OCI-LY1 (cell line): Measurements from ENCODE around the gene ACTR5.
A peak's percentile ranks its signal among the peaks of the same experiment; 100 is the strongest.

Source experiments
- H2AFZ ChIP-seq: fragments of 200-600 bp; sonication (generic), shearing (Covaris generic); 2 replicates; pipeline ENCODE4 v1.6.0; 2014; ENCODE audit warnings: antibody characterized with exemption, mild to moderate bottlenecking, low read length
- H3F3A ChIP-seq: fragments of 200-600 bp; sonication (generic), shearing (Covaris generic); 2 replicates; pipeline ENCODE4 v1.6.0; 2014; ENCODE audit warnings: mild to moderate bottlenecking, antibody characterized with exemption, low read length, moderate library complexity; ENCODE audit not compliant: insufficient read depth
- H3K27ac ChIP-seq: fragments of 200-600 bp; sonication (generic); 2 replicates; pipeline ENCODE4 v1.5.1; 2014; ENCODE audit warnings: low read length, mixed run types, mild to moderate bottlenecking, low read depth; ENCODE audit not compliant: poor library complexity, severe bottlenecking
- H3K27me3 ChIP-seq: fragments of 200-600 bp; sonication (generic); 2 replicates; pipeline ENCODE4 v1.6.0; 2014; ENCODE audit warnings: antibody characterized with exemption, mild to moderate bottlenecking, low read length, moderate library complexity; ENCODE audit not compliant: insufficient read depth
- H3K36me3 ChIP-seq: fragments of 200-600 bp; sonication (generic); 2 replicates; pipeline ENCODE4 v1.6.1; 2014; ENCODE audit warnings: mild to moderate bottlenecking, antibody characterized with exemption, low read length, moderate library complexity, mixed read lengths; ENCODE audit not compliant: insufficient read depth
- H3K4me1 ChIP-seq: fragments of 200-600 bp; sonication (generic); 2 replicates; pipeline ENCODE4 v1.5.1; 2014; ENCODE audit warnings: mild to moderate bottlenecking, low read length, moderate library complexity; ENCODE audit not compliant: insufficient read depth, severe bottlenecking
- H3K4me2 ChIP-seq: fragments of 200-600 bp; sonication (generic), shearing (Covaris generic); 2 replicates; pipeline ENCODE4 v1.6.1; 2014; ENCODE audit warnings: low read length
- H3K4me3 ChIP-seq: fragments of 200-600 bp; sonication (generic); 2 replicates; pipeline ENCODE4 v1.5.1; 2014; ENCODE audit warnings: low read length, low read depth, mild to moderate bottlenecking, mixed read lengths; ENCODE audit not compliant: poor library complexity, severe bottlenecking
- H3K79me2 ChIP-seq: fragments of 200-600 bp; shearing (Covaris generic); 2 replicates; pipeline ENCODE4 v1.6.1; 2016; ENCODE audit warnings: mixed run types, low read length, mixed read lengths; ENCODE audit not compliant: insufficient read depth
- H3K9ac ChIP-seq: fragments of 200-600 bp; sonication (generic), shearing (Covaris generic); 2 replicates; pipeline ENCODE4 v1.6.1; 2014; ENCODE audit warnings: mild to moderate bottlenecking, low read length, mixed read lengths
- H3K9me2 ChIP-seq: fragments of 200-600 bp; sonication (generic), shearing (Covaris generic); 2 replicates; pipeline ENCODE4 v1.6.1; 2014; ENCODE audit warnings: low read depth, mild to moderate bottlenecking, low read length, mixed read lengths
- H3K9me3 ChIP-seq: fragments of 200-600 bp; shearing (Covaris generic); 2 replicates; pipeline ENCODE4 v1.6.1; 2014; ENCODE audit warnings: low read length, mixed read lengths
- H4K20me1 ChIP-seq: fragments of 200-600 bp; sonication (generic), shearing (Covaris generic); 2 replicates; pipeline ENCODE4 v1.6.0; 2016; ENCODE audit warnings: mild to moderate bottlenecking, low read length; ENCODE audit not compliant: insufficient read depth
- CTCF ChIP-seq: fragments of 200-600 bp; sonication (generic), shearing (Covaris generic); IDR thresholded peaks from 2 replicates; pipeline ENCODE4 v1.5.1; 2017; ENCODE audit warnings: mild to moderate bottlenecking, antibody characterized with exemption, low read length, moderate library complexity, mixed read lengths
- EZH2 ChIP-seq: fragments of 200-600 bp; sonication (generic), shearing (Covaris generic); IDR thresholded peaks from 2 replicates; pipeline ENCODE4 v1.8.0; 2017; ENCODE audit warnings: borderline replicate concordance, mixed run types, mild to moderate bottlenecking, antibody characterized with exemption, low read length, moderate library complexity, mixed read lengths

The ACTR5 gene

GRCh38 chr20:38747495-38748096 lies 664 bp upstream of the ACTR5 start:
- Histone ChIP-seq H3K9ac (peak overlapping the region; percentile 57), H3F3A (no peaks in the 10 kb centered on the region), H3K4me3 (peak overlapping the region; percentile 93), H3K9me2 (no peaks in the 10 kb centered on the region), H4K20me1 (no peaks in the 10 kb centered on the region), H3K79me2 (no peaks in the 10 kb centered on the region), H2AFZ (peak overlapping the region; percentile 97), H3K4me1 (peaks cover 20% of the 10 kb centered on the region), H3K4me2 (peak overlapping the region; percentile 93), H3K9me3 (no peaks in the 10 kb centered on the region), H3K27me3 (no peaks in the 10 kb centered on the region; the same call in 1 of the 2 replicates), H3K27ac (no peak overlapping the region), H3K36me3 (peaks cover 14% of the 10 kb centered on the region; the same call in 1 of the 2 replicates)
- TF ChIP-seq CTCF = no peak
- no peak for TF ChIP-seq EZH2

GRCh38 chr20:38748861-38749149 lies 545 bp downstream of the ACTR5 start:
- no peak overlapping the region for H2AFZ ChIP-seq
- peak overlapping the region; percentile 82 for H3K9ac ChIP-seq
- no peaks in the 10 kb centered on the region for H4K20me1 ChIP-seq
- no peaks in the 10 kb centered on the region for H3K9me2 ChIP-seq
- peaks cover 20% of the 10 kb centered on the region for H3K4me1 ChIP-seq
- peaks cover 23% of the 10 kb centered on the region; the same call in 1 of the 2 replicates for H3K36me3 ChIP-seq
- H3K4me3 ChIP-seq = peak overlapping the region; percentile 93
- H3K27ac ChIP-seq = no peak overlapping the region
- no peaks in the 10 kb centered on the region; the same call in 1 of the 2 replicates for H3K27me3 ChIP-seq
- H3K9me3 ChIP-seq = no peaks in the 10 kb centered on the region
- TF ChIP-seq CTCF = no peak
- TF ChIP-seq EZH2 = no peak
- peak overlapping the region; percentile 93 for H3K4me2 ChIP-seq
- H3F3A ChIP-seq = no peaks in the 10 kb centered on the region
- no peaks in the 10 kb centered on the region for H3K79me2 ChIP-seq

GRCh38 chr20:38751360-38751976 lies 3.2 kb downstream of the ACTR5 start:
- Histone ChIP-seq H3K27me3 (no peaks in the 10 kb centered on the region; the same call in 1 of the 2 replicates), H4K20me1 (no peaks in the 10 kb centered on the region), H3K9ac (no peak overlapping the region), H3K79me2 (no peaks in the 10 kb centered on the region), H3K9me2 (no peaks in the 10 kb centered on the region), H3K27ac (no peak overlapping the region), H3K4me3 (no peak overlapping the region), H3K4me1 (peaks cover 20% of the 10 kb centered on the region), H3K9me3 (no peaks in the 10 kb centered on the region), H3K36me3 (peaks cover 46% of the 10 kb centered on the region), H3K4me2 (no peak overlapping the region), H3F3A (no peaks in the 10 kb centered on the region), H2AFZ (no peak overlapping the region)
- TF ChIP-seq CTCF (peak; percentile 77), EZH2 (no peak)
